NB4 (cell line): ENCODE measurements around the gene INO80E.

Source experiments
- DNase-seq: peaks from one replicate; pipeline ENCODE4 v3.0.0; 2010; ENCODE audit warnings: low read depth
- H3K4me3 ChIP-seq: one replicate; pipeline ENCODE4 v1.5.1; 2011; ENCODE audit warnings: mild to moderate bottlenecking, low read depth, low read length, moderate library complexity
- CTCF ChIP-seq: IDR thresholded peaks from one replicate; pipeline ENCODE4 v1.5.1; 2012; ENCODE audit warnings: low read depth, low read length
- MAX ChIP-seq: IDR thresholded peaks from 2 replicates; pipeline ENCODE4 v1.6.1; 2011; ENCODE audit warnings: low read depth, low read length
- MYC ChIP-seq: IDR thresholded peaks from 2 replicates; pipeline ENCODE4 v1.6.1; 2011; ENCODE audit warnings: low read depth, low read length
- POLR2A ChIP-seq: IDR thresholded peaks from 2 replicates; pipeline ENCODE4 v1.6.1; 2011; ENCODE audit warnings: mild to moderate bottlenecking; ENCODE audit not compliant: insufficient read length; ENCODE audit errors: extremely low read depth

INO80E gene

DNA sequence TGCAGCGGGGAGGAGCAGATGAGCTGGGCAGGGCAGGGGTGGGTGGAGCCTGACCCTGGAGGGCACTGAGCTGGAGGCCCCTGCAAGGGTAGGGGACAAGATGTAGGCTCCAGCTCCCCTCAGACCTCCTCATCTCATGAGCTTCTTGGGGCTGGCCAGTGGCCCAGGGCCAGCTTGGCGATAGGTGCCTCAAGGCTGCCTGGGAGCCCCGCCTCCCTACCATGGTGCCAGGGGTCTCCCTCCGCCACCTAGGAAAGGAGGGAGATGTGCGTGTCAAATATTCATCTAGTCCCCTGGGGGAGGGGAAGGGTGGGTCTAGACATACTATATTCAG is 4.5 kb upstream of the INO80E start:
- no peak for TF ChIP-seq MAX
- no peak overlapping the region for H3K4me3 ChIP-seq
- no peak for DNase-seq

- no peak for DNase-seq
- TF ChIP-seq POLR2A (no peak), CTCF (no peak), MAX (no peak), MYC (no peak)
- no peak overlapping the region for H3K4me3 ChIP-seq
These were observed 3.6 kb upstream of the INO80E start for GRCh38 chr16:29992344-29992967.

GRCh38 chr16:29993191-29993902 is 2.7 kb upstream of the INO80E start:
- no peak for DNase-seq
- no peak overlapping the region for H3K4me3 ChIP-seq
- TF ChIP-seq POLR2A, result no peak
- TF ChIP-seq CTCF, result no peak
- no peak for TF ChIP-seq MAX
- TF ChIP-seq MYC, result no peak

- no peak for DNase-seq
- peak overlapping the region; percentile 66 for H3K4me3 ChIP-seq
- TF ChIP-seq MAX (no peak), MYC (no peak), POLR2A (no peak), CTCF (no peak)
These were observed 2.0 kb upstream of the INO80E start for GRCh38 chr16:29993903-29994599.

GRCh38 chr16:29994600-29995323 is 1.3 kb upstream of the INO80E start:
- no peak for TF ChIP-seq MAX
- no peak for TF ChIP-seq POLR2A
- no peak for TF ChIP-seq CTCF
- TF ChIP-seq MYC, result no peak
- DNase-seq, result peak; percentile 49
- H3K4me3 ChIP-seq, result peak overlapping the region; percentile 66
